Sigmoid colon (tissue), 4 donors: ENCODE measurements around the gene DNAH12.

Experiments used
- EP300 ChIP-seq, 4 donors: sonication (generic); formaldehyde crosslinking; IDR thresholded peaks; one replicate each; pipeline ENCODE4 v1.6.1; 2017; ENCODE audit warnings: antibody characterized with exemption in 4 of 4
- POLR2A ChIP-seq, 2 donors: fragments of 450-650 bp; IDR thresholded peaks; one replicate each; pipeline ENCODE4 v1.6.1; 2016; ENCODE audit warnings: antibody characterized with exemption in 2 of 2, mild to moderate bottlenecking in 2 of 2, moderate library complexity in 2 of 2
- TF ChIP-seq, protein P1 (sequence below), 4 experiments: fragments of 450-650 bp in 3 of 4; fragments of 200-600 bp in 1 of 4; IDR thresholded peaks; one replicate each; pipeline ENCODE4 v1.5.1; 2016 to 2019; ENCODE audit warnings: antibody characterized with exemption in 4 of 4, mild to moderate bottlenecking in 3 of 4, moderate library complexity in 2 of 4

GRCh38 chr3:57382933-57383332 is 161.2 kb downstream of the DNAH12 start:
- TF ChIP-seq, protein P1, sequence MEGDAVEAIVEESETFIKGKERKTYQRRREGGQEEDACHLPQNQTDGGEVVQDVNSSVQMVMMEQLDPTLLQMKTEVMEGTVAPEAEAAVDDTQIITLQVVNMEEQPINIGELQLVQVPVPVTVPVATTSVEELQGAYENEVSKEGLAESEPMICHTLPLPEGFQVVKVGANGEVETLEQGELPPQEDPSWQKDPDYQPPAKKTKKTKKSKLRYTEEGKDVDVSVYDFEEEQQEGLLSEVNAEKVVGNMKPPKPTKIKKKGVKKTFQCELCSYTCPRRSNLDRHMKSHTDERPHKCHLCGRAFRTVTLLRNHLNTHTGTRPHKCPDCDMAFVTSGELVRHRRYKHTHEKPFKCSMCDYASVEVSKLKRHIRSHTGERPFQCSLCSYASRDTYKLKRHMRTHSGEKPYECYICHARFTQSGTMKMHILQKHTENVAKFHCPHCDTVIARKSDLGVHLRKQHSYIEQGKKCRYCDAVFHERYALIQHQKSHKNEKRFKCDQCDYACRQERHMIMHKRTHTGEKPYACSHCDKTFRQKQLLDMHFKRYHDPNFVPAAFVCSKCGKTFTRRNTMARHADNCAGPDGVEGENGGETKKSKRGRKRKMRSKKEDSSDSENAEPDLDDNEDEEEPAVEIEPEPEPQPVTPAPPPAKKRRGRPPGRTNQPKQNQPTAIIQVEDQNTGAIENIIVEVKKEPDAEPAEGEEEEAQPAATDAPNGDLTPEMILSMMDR (IDR thresholded peaks at IDR 0.05), result no peak
- TF ChIP-seq EP300 (IDR thresholded peaks at IDR 0.05), result no peak
- TF ChIP-seq POLR2A (IDR thresholded peaks at IDR 0.05), result no peak
